IMR-90 (cell line): ENCODE results near the gene PTPRK. TPM values are rescaled to one million over a fixed set of nuclear protein-coding genes. Genes with fewer than 3 reads are reported as not detected.
A peak's percentile ranks its signal among the peaks of the same experiment; 100 is the strongest.

Experiments
- ATAC-seq: fragments of 200-7000 bp; cut with Tn5 transposase; 2 replicates; pipeline ENCODE4 v1.9.1; 2020; ENCODE audit warnings: low read depth, mild to moderate bottlenecking, moderate library complexity
- BruUV-seq: library from RNA; stranded (reverse); fragments of 400-500 nt; replicated peaks from 2 replicates; lab custom pipeline; 2021; lab: Mats Ljungman, UMichigan
- CTCF ChIA-PET: fragments of 300-600 bp; formaldehyde crosslinking; extraction: SDS; loops from one replicate; lab custom pipeline; 2021; ENCODE audit warnings: antibody characterized with exemption; lab: Yijun Ruan, JAX
- POLR2A ChIA-PET: fragments of 300-600 bp; sonication (Branson Sonifier 250); formaldehyde crosslinking; loops from one replicate; lab custom pipeline; 2022; ENCODE audit warnings: antibody characterized with exemption; ENCODE audit not compliant: unreplicated experiment; lab: Charles Lee
- DNase-seq: peaks from one replicate; pipeline ENCODE4 v3.0.0; 2013
- H2AFZ ChIP-seq: replicated peaks from 2 replicates; pipeline ENCODE3; 2013; ENCODE audit warnings: low read length, mild to moderate bottlenecking; ENCODE audit not compliant: poor library complexity
- H2AK5ac ChIP-seq: 2 replicates; pipeline ENCODE4 v1.6.1; 2013; ENCODE audit warnings: low read depth, low read length, inconsistent platforms
- H2AK9ac ChIP-seq: replicated peaks from 2 replicates; pipeline ENCODE3; 2013; ENCODE audit warnings: mild to moderate bottlenecking, low read depth, low read length, moderate library complexity; ENCODE audit not compliant: poor library complexity
- H2BK120ac ChIP-seq: 2 replicates; pipeline ENCODE4 v1.6.1; 2013; ENCODE audit warnings: low read depth, low read length, inconsistent platforms
- H2BK15ac ChIP-seq: 3 replicates; pipeline ENCODE4 v1.6.1; 2013; ENCODE audit warnings: low read depth, low read length, inconsistent platforms
- H2BK20ac ChIP-seq: 2 replicates; pipeline ENCODE4 v1.6.1; 2013; ENCODE audit warnings: low read depth, mild to moderate bottlenecking, inconsistent platforms, low read length, moderate library complexity
- H2BK5ac ChIP-seq: 2 replicates; pipeline ENCODE4 v1.6.1; 2013; ENCODE audit warnings: mild to moderate bottlenecking, low read depth, low read length, inconsistent platforms; ENCODE audit not compliant: poor library complexity, severe bottlenecking
- H3K14ac ChIP-seq: replicated peaks from 2 replicates; pipeline ENCODE4 v1.6.1; 2013; ENCODE audit warnings: low read depth, low read length, inconsistent platforms
- H3K18ac ChIP-seq: 2 replicates; pipeline ENCODE4 v1.6.1; 2013; ENCODE audit warnings: low read depth, low read length, control low read depth
- H3K23ac ChIP-seq: 2 replicates; pipeline ENCODE4 v1.6.1; 2013; ENCODE audit warnings: low read depth, low read length, inconsistent platforms
- H3K27ac ChIP-seq: 2 replicates; pipeline ENCODE4 v1.5.1; 2013; ENCODE audit warnings: mild to moderate bottlenecking, control low read depth, low read length; ENCODE audit not compliant: insufficient read depth
- H3K27me3 ChIP-seq: 2 replicates; pipeline ENCODE4 v1.6.1; 2013; ENCODE audit warnings: low read length; ENCODE audit not compliant: control insufficient read depth, insufficient read depth
- H3K36me3 ChIP-seq: 2 replicates; pipeline ENCODE4 v1.6.1; 2013; ENCODE audit warnings: low read length, mixed read lengths; ENCODE audit not compliant: control insufficient read depth, insufficient read depth
- H3K4ac ChIP-seq: 2 replicates; pipeline ENCODE4 v1.6.1; 2013; ENCODE audit warnings: low read depth, low read length, inconsistent platforms
- H3K4me1 ChIP-seq: 2 replicates; pipeline ENCODE4 v1.6.1; 2013; ENCODE audit warnings: low read length, mixed read lengths; ENCODE audit not compliant: control insufficient read depth, insufficient read depth
- H3K4me2 ChIP-seq: 2 replicates; pipeline ENCODE4 v1.6.1; 2013; ENCODE audit warnings: low read depth, mild to moderate bottlenecking, control low read depth, low read length, moderate library complexity
- H3K4me3 ChIP-seq: 2 replicates; pipeline ENCODE4 v1.5.1; 2013; ENCODE audit warnings: low read depth, mild to moderate bottlenecking, control low read depth, low read length, moderate library complexity; ENCODE audit not compliant: insufficient read depth
- H3K56ac ChIP-seq: 2 replicates; pipeline ENCODE4 v1.6.1; 2013; ENCODE audit warnings: low read length, inconsistent platforms; ENCODE audit not compliant: insufficient read depth; ENCODE audit errors: extremely low read depth
- H3K79me1 ChIP-seq, 2 experiments: 2 replicates each; pipeline ENCODE4 v1.6.1; 2013; ENCODE audit warnings: low read length in 2 of 2, inconsistent platforms in 1 of 2, low read depth in 1 of 2
- H3K9ac ChIP-seq: 2 replicates; pipeline ENCODE4 v1.6.1; 2013; ENCODE audit warnings: low read depth, low read length, control low read depth
- H3K9me1 ChIP-seq: 2 replicates; pipeline ENCODE4 v1.6.1; 2013; ENCODE audit warnings: low read length, inconsistent platforms; ENCODE audit not compliant: insufficient read depth
- H3K9me3 ChIP-seq: 2 replicates; pipeline ENCODE4 v1.6.1; 2013; ENCODE audit warnings: low read length; ENCODE audit not compliant: control insufficient read depth, insufficient read depth
- H4K20me1 ChIP-seq: 2 replicates; pipeline ENCODE4 v1.6.1; 2013; ENCODE audit warnings: low read length, inconsistent platforms; ENCODE audit not compliant: insufficient read depth
- H4K5ac ChIP-seq: 2 replicates; pipeline ENCODE4 v1.6.1; 2013; ENCODE audit warnings: mild to moderate bottlenecking, low read depth, low read length, control low read depth
- H4K8ac ChIP-seq, 2 experiments: 2 replicates each; pipeline ENCODE4 v1.6.1; 2013; ENCODE audit warnings: low read depth in 2 of 2, low read length in 2 of 2, control low read depth in 1 of 2, inconsistent platforms in 1 of 2
- H4K91ac ChIP-seq: 2 replicates; pipeline ENCODE4 v1.6.1; 2013; ENCODE audit warnings: low read depth, low read length, inconsistent platforms; ENCODE audit not compliant: insufficient read depth
- BHLHE40 ChIP-seq: fragments of 150-350 bp; IDR thresholded peaks from 2 replicates; pipeline ENCODE4 v1.6.1; 2016; ENCODE audit warnings: mild to moderate bottlenecking, low read depth, low read length
- CEBPB ChIP-seq: IDR thresholded peaks from 2 replicates; pipeline ENCODE4 v1.6.1; 2012; ENCODE audit warnings: low read depth, low read length, improper control_type of control experiment
- CHD1 ChIP-seq: IDR thresholded peaks from 2 replicates; pipeline ENCODE4 v1.6.1; 2012; ENCODE audit warnings: low read depth, low read length, improper control_type of control experiment
- CTCF ChIP-seq: conservative IDR thresholded peaks from 2 replicates; pipeline ENCODE4 v1.5.1; 2012; ENCODE audit warnings: mild to moderate bottlenecking, low read depth, low read length, improper control_type of control experiment
- ELK1 ChIP-seq: fragments of 150-350 bp; IDR thresholded peaks from 2 replicates; pipeline ENCODE4 v1.6.1; 2016; ENCODE audit warnings: low read depth, mild to moderate bottlenecking, low read length, moderate library complexity, borderline replicate concordance
- FOS ChIP-seq: fragments of 150-350 bp; IDR thresholded peaks from 2 replicates; pipeline ENCODE4 v1.6.1; 2016; ENCODE audit warnings: low read depth, low read length
- MAFK ChIP-seq: IDR thresholded peaks from 2 replicates; pipeline ENCODE4 v1.6.1; 2012; ENCODE audit warnings: low read depth, low read length, improper control_type of control experiment
- MAZ ChIP-seq: IDR thresholded peaks from 2 replicates; pipeline ENCODE4 v1.6.1; 2012; ENCODE audit warnings: low read depth, mild to moderate bottlenecking, low read length, improper control_type of control experiment, moderate library complexity, borderline replicate concordance
- MXI1 ChIP-seq: IDR thresholded peaks from 2 replicates; pipeline ENCODE4 v1.6.1; 2012; ENCODE audit warnings: low read depth, mild to moderate bottlenecking, low read length, moderate library complexity, borderline replicate concordance
- NFE2L2 ChIP-seq: fragments of 150-350 bp; IDR thresholded peaks from 2 replicates; pipeline ENCODE4 v1.6.1; 2016; ENCODE audit warnings: low read depth, mild to moderate bottlenecking, low read length
- POLR2A ChIP-seq: IDR thresholded peaks from 2 replicates; pipeline ENCODE4 v1.6.1; 2012; ENCODE audit warnings: mild to moderate bottlenecking, low read depth, low read length
- RAD21 ChIP-seq: IDR thresholded peaks from 2 replicates; pipeline ENCODE4 v1.6.1; 2012; ENCODE audit warnings: low read length, improper control_type of control experiment
- RCOR1 ChIP-seq: IDR thresholded peaks from 2 replicates; pipeline ENCODE4 v1.6.1; 2012; ENCODE audit warnings: mild to moderate bottlenecking, low read length, improper control_type of control experiment; ENCODE audit not compliant: insufficient replicate concordance
- RFX5 ChIP-seq: IDR thresholded peaks from 2 replicates; pipeline ENCODE4 v1.8.0; 2012; ENCODE audit warnings: low read depth, mild to moderate bottlenecking, low read length, moderate library complexity
- USF2 ChIP-seq: fragments of 150-350 bp; IDR thresholded peaks from 2 replicates; pipeline ENCODE4 v1.6.1; 2017; ENCODE audit warnings: mild to moderate bottlenecking, antibody characterized with exemption, low read length, low read depth
- WGBS, 2 experiments: methylation state at CpG; one replicate each; pipeline versions ENCODE4 v1.1.5 to v1.1.7; 2013; ENCODE audit warnings: missing lambda C conversion rate in 2 of 2; ENCODE audit not compliant: insufficient read length in 1 of 2; ENCODE audit errors: extremely low coverage in 2 of 2; 5-methylcytosine and 5-hydroxymethylcytosine counted together
- dilution Hi-C: fragments of 300-500 bp; cut with HindIII; formaldehyde crosslinking; loops from one replicate; pipeline ENCODE4 v1.14.3; 2018; ENCODE audit warnings: low sequenced_read_pairs; ENCODE audit not compliant: unreplicated experiment
- in situ Hi-C: fragments of 300-500 bp; cut with MboI; formaldehyde crosslinking; loops from 3 replicates; pipeline ENCODE4 v1.14.3; 2019; ENCODE audit warnings: low sequenced_read_pairs, inconsistent platforms, mixed read lengths
- intact Hi-C: fragments of 100-400 bp; cut with micrococcal nuclease; formaldehyde crosslinking; loops from 2 replicates; pipeline ENCODE4 v1.10.0; 2022
- polyA plus RNA-seq, 3 experiments: library from polyadenylated mRNA; depleted of rRNA; stranded (reverse); fragments of >200 nt; gene quantifications; 2 replicates each; pipeline ENCODE4 v1.2.3, GENCODE V29; 2012; ENCODE audit warnings: low replicate concordance in 1 of 3
- total RNA-seq: library from RNA; depleted of rRNA; stranded (reverse); fragments of >200 nt; gene quantifications from 2 replicates; pipeline ENCODE4 v1.2.3, GENCODE V29; 2012

Gene PTPRK
- total and polyA plus RNA-seq, 2 of the 4 experiments (the other 2 are of a cell fraction): 18.0 to 80.8 TPM

- Histone ChIP-seq H3K9me3 (no peaks in the 10 kb centered on the region), H3K4me1 (no peaks in the 10 kb centered on the region), H3K27ac (no peak overlapping the region)
Observed at GRCh38 chr6:128036808-128037570, 483.4 kb downstream of the PTPRK start.

More at GRCh38 chr6:128036808-128037570, 483.4 kb downstream of the PTPRK start:
- H3K9ac ChIP-seq: no peak overlapping the region
- no TSS peak for BruUV-seq
- no peak overlapping the region for H2BK20ac ChIP-seq
- H3K79me1 ChIP-seq: peaks cover 2% of the 10 kb centered on the region in 2 experiments; a peak in 1 of 4 replicates
- H3K23ac ChIP-seq: no peak overlapping the region
- 60% methylated on average over 1 of the region's 7 CpGs; no CpG with 5 or more reads in 1 of the 2 experiments for WGBS, 2 experiments
- H2BK5ac ChIP-seq: no peak overlapping the region
- no peak overlapping the region for H2BK120ac ChIP-seq
- peaks cover 2% of the 10 kb centered on the region; the same call in 1 of the 2 replicates for H3K9me1 ChIP-seq
- dilution Hi-C loops: no loop called here
- H3K4me3 ChIP-seq: no peak overlapping the region
- H3K4me2 ChIP-seq: no peak overlapping the region
- no peaks in the 10 kb centered on the region for H4K20me1 ChIP-seq
- H3K18ac ChIP-seq: no peak overlapping the region
- H3K27me3 ChIP-seq: no peaks in the 10 kb centered on the region
- POLR2A ChIA-PET: no interaction called here
- H3K36me3 ChIP-seq: no peaks in the 10 kb centered on the region
- CTCF ChIA-PET: interaction anchor here (1.1 kb wide), 1 partner anchor 13 kb away, joined by 3 read pairs; no protein-coding TSS in a partner anchor
- no peak overlapping the region for H3K56ac ChIP-seq
- ATAC-seq: peak; percentile 21; the same call in 1 of the 2 replicates
- intact Hi-C loops: no loop called here
- H3K4ac ChIP-seq: no peak overlapping the region; the same call in 1 of the 2 replicates
- no peak overlapping the region for H2AFZ ChIP-seq
- H2AK9ac ChIP-seq: no peak overlapping the region
- DNase-seq: no peak
- no peak overlapping the region for H4K8ac ChIP-seq
- no peak overlapping the region for H4K91ac ChIP-seq
- in situ Hi-C loops: no loop called here
- no peak overlapping the region for H2AK5ac ChIP-seq
- H2BK15ac ChIP-seq: no peak overlapping the region
- H4K5ac ChIP-seq: no peak overlapping the region
- TF ChIP-seq MXI1 (no peak), CEBPB (no peak), MAZ (no peak), FOS (no peak), CHD1 (no peak), ELK1 (no peak), RAD21 (no peak), POLR2A (no peak), RFX5 (no peak), CTCF (no peak), NFE2L2 (no peak), BHLHE40 (no peak), MAFK (no peak), RCOR1 (no peak), USF2 (no peak)
- no peak overlapping the region for H3K14ac ChIP-seq
